Type B pancreatic cell (in vitro differentiated cells): ENCODE measurements around the gene PAH. TPM values are rescaled to one million over a fixed set of nuclear protein-coding genes. Genes with fewer than 3 reads are reported as not detected.

Source experiments
- DNase-seq: peaks from one replicate; pipeline ENCODE4 v3.0.0; 2021; ENCODE audit warnings: mixed read lengths; ENCODE audit not compliant: unreplicated experiment; ENCODE audit errors: extremely low spot score
- H3K27ac Mint-ChIP-seq: 2 replicates; pipeline ENCODE4 v1.8.0; 2021; ENCODE audit warnings: mild to moderate bottlenecking, mixed read lengths
- H3K27me3 Mint-ChIP-seq: 2 replicates; pipeline ENCODE4 v1.8.0; 2021; ENCODE audit warnings: mixed read lengths
- H3K36me3 Mint-ChIP-seq: 2 replicates; pipeline ENCODE4 v1.8.0; 2021; ENCODE audit warnings: mixed read lengths
- H3K4me1 Mint-ChIP-seq: one replicate; pipeline ENCODE4 v1.8.0; 2021; ENCODE audit warnings: mixed read lengths; ENCODE audit not compliant: unreplicated experiment
- H3K4me3 Mint-ChIP-seq: 2 replicates; pipeline ENCODE4 v1.8.0; 2021; ENCODE audit warnings: mild to moderate bottlenecking, mixed read lengths
- H3K9me3 Mint-ChIP-seq: 2 replicates; pipeline ENCODE4 v1.8.0; 2021; ENCODE audit warnings: mixed read lengths
- total RNA-seq: library from RNA; stranded (reverse); gene quantifications from 2 replicates; pipeline ENCODE4 v1.2.1, GENCODE V29; 2021; ENCODE audit warnings: low replicate concordance
- TF ChIP-seq, protein P1 (sequence below): fragments of 200-600 bp; sonication (generic); conservative IDR thresholded peaks from 2 replicates; pipeline ENCODE4 v1.5.0; 2021; ENCODE audit warnings: antibody characterized with exemption, mild to moderate bottlenecking

PAH gene
- total RNA-seq, 1 donor from 2014 or later = 5.8 TPM

DNA sequence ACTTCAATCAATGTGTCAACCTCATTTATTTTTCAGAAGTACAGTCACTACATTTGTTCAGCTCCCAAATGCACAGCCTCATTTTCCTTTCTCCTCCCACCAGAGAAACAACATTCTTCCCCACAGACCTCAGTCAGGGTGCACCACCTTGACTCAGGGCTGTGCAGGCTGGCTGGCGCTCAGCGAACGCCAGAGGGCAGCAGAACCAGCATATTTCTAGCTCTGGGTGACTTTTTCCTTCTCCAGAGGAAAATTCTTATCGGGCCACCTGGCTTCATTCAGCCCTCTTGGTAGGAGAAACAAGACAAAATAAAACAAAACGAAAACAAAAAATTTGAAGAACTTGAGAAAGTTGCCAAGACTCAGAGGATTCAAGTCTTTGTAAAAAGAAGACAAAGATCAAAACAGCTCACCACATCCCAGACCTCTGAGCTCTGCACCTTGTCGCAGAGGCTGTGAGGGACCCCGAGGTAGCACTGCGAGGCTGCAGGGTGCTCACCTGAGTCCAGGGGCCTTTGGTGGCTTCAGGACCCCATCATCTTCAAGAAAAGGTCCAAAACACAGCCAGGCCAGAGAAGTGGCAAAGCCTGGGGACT, 33.7 kb downstream of the PAH start:
- TF ChIP-seq, protein P1, sequence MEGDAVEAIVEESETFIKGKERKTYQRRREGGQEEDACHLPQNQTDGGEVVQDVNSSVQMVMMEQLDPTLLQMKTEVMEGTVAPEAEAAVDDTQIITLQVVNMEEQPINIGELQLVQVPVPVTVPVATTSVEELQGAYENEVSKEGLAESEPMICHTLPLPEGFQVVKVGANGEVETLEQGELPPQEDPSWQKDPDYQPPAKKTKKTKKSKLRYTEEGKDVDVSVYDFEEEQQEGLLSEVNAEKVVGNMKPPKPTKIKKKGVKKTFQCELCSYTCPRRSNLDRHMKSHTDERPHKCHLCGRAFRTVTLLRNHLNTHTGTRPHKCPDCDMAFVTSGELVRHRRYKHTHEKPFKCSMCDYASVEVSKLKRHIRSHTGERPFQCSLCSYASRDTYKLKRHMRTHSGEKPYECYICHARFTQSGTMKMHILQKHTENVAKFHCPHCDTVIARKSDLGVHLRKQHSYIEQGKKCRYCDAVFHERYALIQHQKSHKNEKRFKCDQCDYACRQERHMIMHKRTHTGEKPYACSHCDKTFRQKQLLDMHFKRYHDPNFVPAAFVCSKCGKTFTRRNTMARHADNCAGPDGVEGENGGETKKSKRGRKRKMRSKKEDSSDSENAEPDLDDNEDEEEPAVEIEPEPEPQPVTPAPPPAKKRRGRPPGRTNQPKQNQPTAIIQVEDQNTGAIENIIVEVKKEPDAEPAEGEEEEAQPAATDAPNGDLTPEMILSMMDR = peak; percentile 93
- Mint-ChIP-seq H3K4me1 (peaks cover 10% of the 10 kb centered on the region), H3K9me3 (no peaks in the 10 kb centered on the region), H3K4me3 (no peak overlapping the region), H3K27ac (peak overlapping the region; percentile 27), H3K36me3 (no peaks in the 10 kb centered on the region), H3K27me3 (peaks cover 30% of the 10 kb centered on the region)
- peak; percentile 75 for DNase-seq

DNA sequence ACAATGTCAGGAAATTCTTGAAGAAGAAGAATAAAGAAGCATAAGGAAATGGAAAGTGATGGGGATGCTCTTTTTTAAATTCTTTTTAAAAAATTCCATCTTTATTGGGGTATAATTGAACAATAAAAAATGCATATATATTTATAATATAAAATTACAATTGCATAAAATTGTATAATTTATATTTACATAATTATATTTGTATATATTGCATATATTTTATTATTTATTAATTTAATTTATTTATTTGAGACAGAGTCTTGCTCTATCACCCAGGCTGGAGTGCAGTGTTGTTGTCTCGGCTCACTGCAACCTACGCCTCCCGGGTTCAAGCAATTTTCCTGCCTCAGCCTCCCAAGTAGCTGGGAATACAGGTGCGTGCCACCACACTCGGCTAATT, 36.3 kb downstream of the PAH start:
- Mint-ChIP-seq H3K36me3 (no peaks in the 10 kb centered on the region), H3K4me3 (no peak overlapping the region), H3K9me3 (no peaks in the 10 kb centered on the region), H3K4me1 (peaks cover 10% of the 10 kb centered on the region), H3K27ac (no peak overlapping the region), H3K27me3 (peaks cover 26% of the 10 kb centered on the region)
- no peak for DNase-seq
- TF ChIP-seq, protein P1 = no peak

DNA sequence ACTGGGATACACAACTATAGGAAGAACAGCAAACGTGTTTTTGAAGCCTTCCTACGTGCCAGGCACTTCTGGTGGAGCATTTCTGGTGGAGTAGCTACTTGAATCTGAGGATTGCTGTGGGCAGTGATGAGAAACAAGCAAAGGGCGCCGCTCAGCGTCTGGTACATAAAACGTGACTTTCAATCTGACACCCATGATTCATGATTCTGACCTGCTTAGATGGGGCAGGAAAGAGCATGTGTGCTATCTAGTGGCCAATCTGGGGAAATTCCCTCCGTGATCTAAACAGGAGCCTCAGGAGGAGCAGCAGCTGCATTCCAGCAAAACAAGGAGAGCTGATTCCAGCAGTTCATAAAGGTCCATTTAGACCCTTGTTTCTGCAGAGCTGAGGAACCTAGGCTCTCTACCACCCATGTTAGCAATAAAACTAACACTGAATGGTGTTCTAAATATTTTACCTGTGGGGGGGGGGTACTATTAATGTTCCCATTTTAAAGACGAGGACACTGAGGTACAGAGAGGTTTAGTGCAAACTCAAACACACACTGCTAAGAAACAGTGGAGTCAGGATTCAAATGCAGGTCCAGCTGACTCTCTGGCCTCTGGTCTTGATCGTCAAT, 37.8 kb downstream of the PAH start:
- TF ChIP-seq, protein P1 = peak; percentile 73
- H3K27me3 Mint-ChIP-seq = peaks cover 20% of the 10 kb centered on the region
- H3K4me3 Mint-ChIP-seq = no peak overlapping the region
- H3K9me3 Mint-ChIP-seq = no peaks in the 10 kb centered on the region
- H3K36me3 Mint-ChIP-seq = no peaks in the 10 kb centered on the region
- no peak for DNase-seq
- no peak overlapping the region for H3K27ac Mint-ChIP-seq
- peaks cover 6% of the 10 kb centered on the region for H3K4me1 Mint-ChIP-seq

DNA sequence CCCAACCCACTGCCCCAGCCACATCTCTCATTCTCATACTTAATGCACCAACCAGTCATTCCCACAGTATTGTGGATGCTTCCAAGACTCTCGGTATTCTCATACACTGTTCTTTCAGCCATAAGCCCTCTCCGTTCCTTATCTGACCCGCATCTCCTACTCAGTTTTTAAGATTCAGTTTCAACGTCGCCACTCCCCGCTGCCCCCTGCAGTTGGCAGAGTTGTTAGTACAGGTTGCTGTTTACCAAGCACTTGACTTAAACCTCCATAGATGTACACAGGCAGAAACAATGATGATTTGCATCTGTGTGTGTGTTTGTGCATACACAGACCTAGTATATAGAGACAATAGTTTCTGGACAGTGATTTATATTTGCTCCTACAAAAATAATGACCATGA, 40.2 kb downstream of the PAH start:
- no peak for DNase-seq
- no peak overlapping the region for H3K27ac Mint-ChIP-seq
- no peaks in the 10 kb centered on the region for H3K36me3 Mint-ChIP-seq
- TF ChIP-seq, protein P1 = peak; percentile 45
- H3K27me3 Mint-ChIP-seq = peaks cover 19% of the 10 kb centered on the region
- H3K4me3 Mint-ChIP-seq = no peak overlapping the region
- peaks cover 6% of the 10 kb centered on the region for H3K4me1 Mint-ChIP-seq
- no peaks in the 10 kb centered on the region for H3K9me3 Mint-ChIP-seq

DNA sequence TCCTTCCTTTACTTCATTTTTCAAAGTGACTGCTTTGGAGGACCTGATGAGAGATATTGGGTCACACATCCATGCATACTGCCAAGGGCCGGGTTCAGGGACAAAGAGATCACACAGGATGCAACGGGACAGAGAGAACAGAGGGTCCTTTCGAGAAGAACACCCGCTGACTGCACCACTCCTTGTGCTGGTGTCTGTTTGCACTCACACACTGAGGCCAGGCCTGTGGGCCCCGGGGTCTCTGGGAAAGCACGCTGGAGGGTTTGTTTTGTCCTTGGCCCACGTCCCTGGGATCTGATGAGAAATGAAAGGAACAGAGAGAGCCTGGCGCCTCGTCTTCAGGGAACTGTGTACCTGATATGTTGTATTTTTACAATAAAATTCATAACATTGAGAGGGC, 42.2 kb downstream of the PAH start:
- H3K36me3 Mint-ChIP-seq = no peaks in the 10 kb centered on the region
- H3K27me3 Mint-ChIP-seq = peaks cover 14% of the 10 kb centered on the region
- no peak overlapping the region for H3K27ac Mint-ChIP-seq
- TF ChIP-seq, protein P1 = no peak
- DNase-seq = no peak
- no peak overlapping the region for H3K4me3 Mint-ChIP-seq
- peaks cover 6% of the 10 kb centered on the region for H3K4me1 Mint-ChIP-seq
- H3K9me3 Mint-ChIP-seq = no peaks in the 10 kb centered on the region
